ENCODE data around the gene ZNF785.
"Not testable (repeated sequence)": the region's sequence is repeated elsewhere in the genome, so short reads cannot be mapped to it uniquely, and the experiment has no call there.

The ZNF785 gene

GRCh38 chr16:30539000-30539964 lies 46.2 kb downstream of the ZNF785 start:
- DNase-seq, result no peak

- DNase-seq, result not testable (repeated sequence)
Observed at GRCh38 chr16:30536391-30537024, 49.0 kb downstream of the ZNF785 start.

DNA sequence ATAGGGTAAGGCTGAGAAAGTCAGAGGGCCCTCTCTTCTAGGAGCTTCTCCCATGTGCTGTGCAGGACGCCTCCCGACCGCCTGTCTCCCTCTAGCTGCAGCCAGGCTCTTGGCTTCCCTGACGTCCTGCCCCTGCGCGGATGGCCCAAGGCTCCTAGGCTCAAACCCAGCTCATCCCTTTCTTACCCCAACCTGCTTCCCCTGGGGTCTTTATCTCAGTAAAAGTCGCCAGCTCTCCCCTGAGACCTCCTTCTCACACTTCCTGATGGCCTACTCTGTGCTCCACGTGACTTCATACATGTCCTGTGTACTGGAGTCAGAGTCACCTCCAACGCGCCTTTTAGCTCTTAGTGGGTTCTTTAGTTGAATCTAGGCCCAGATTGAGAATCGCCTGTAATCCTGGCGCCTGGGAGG lies 49.7 kb downstream of the ZNF785 start:
- DNase-seq, result peak; percentile 74

DNA sequence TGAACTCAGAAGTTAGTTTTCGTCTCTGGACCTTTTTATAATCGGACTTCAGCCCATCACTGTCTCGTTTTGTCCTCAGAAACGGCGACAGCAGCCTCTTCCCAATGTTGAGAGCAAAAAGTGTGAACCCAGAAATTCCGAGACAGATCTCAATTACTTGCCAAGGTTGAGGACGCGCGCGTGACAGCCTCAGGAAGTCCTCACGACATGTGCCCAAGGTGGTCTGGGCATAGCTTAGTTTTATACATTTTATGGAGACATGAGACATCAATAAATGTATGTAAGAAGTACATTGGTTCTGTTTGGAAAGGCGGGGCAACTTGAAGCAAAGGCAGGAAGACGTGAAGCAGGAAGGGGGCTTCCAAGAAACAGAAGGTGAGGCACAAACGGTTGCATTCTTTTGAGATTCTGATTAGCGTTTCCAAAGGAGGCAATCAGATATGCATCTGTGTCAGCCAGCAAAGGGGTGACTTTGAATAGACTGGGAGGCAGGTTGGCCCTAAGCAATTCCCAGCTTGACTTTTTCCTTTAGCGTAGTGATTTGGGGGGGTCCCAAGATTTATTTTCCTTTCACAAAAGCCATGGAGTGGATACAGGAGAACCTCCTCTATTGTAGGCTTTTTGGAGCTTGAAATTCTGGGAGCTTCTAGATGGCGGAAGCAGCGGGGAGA lies 50.3 kb downstream of the ZNF785 start:
- no peak for DNase-seq

- peak; percentile 85 for DNase-seq
Observed at GRCh38 chr16:30534368-30535105, 51.0 kb downstream of the ZNF785 start, which contains the start of gene ZNF747. Gene ZNF747 (minus strand): TSS chr16:30534858. CDS start chr16:30534679, 179 bp downstream.

GRCh38 chr16:30533748-30534367 lies 51.6 kb downstream of the ZNF785 start:
- no peak for DNase-seq

DNA sequence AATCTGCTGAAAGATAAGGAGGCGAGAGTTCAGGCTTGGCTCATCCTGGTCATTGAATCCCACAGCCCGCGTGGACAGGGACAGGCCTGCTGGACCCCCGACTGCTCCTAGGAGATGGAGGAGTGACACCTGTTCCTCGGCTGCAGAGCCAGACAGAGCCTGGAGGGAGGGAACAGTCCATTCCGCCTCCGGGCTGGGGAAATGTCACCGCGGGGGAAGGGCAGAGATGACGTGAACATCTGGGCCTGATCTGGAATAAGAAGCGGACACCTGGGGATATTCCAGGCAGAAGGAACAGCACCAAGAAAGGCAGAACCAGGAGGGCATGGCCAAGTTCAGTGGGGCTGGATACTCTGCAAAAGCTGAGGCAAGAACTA lies 52.4 kb downstream of the ZNF785 start:
- DNase-seq, result no peak

DNA sequence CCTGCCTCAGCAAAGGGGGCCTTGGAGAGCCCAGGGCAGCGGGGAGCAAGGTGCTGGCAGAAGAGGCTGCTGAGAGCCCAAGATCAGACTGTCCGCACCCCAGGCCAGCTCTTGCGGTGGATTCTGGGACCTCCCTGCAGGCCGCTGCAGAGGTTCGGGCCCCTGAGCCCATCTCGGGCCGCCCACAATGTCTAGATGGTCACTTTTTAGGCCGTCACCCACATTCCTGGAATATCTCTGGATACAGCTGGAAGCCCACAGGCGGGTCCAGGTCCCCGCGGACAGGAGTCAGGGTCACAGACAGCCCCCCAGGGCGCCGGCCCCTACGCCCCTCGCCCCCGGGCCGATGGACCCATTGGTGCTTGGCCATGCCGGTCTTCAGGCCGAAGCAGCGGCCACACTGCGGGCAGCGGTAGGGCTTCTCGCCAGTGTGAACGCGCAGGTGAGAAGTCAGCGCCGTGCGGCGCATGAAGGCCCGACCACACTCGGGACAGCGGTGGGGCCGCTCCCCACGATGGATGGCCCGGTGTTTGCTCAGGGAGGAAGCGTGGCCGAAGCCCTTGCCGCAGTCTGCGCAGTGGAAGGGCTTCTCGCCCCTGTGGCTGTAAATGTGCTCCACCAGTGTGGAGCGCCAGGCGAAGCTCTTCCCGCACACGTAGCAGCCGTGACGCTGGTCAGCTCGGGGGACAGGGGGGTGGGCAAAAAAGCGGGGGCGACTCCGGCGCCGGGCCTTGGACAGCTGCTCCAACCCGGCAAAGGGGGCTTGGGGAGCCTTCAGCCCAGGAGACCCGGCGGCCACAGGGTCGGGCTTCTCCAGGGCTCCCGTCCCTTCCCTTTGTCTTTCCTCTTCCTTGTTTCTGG lies 53.0 kb downstream of the ZNF785 start:
- DNase-seq, result no peak

Data from DMS79 treated with DMSO at 0.1 percent for 48 hours (cell line).